Measurements from ENCODE around the gene PDE2A. TPM values are rescaled to one million over a fixed set of nuclear protein-coding genes. Genes with fewer than 3 reads are reported as not detected.

PDE2A gene
- total and polyA plus RNA-seq, 2 donors from 2014 or later = 12.6 to 42.0 TPM

DNA sequence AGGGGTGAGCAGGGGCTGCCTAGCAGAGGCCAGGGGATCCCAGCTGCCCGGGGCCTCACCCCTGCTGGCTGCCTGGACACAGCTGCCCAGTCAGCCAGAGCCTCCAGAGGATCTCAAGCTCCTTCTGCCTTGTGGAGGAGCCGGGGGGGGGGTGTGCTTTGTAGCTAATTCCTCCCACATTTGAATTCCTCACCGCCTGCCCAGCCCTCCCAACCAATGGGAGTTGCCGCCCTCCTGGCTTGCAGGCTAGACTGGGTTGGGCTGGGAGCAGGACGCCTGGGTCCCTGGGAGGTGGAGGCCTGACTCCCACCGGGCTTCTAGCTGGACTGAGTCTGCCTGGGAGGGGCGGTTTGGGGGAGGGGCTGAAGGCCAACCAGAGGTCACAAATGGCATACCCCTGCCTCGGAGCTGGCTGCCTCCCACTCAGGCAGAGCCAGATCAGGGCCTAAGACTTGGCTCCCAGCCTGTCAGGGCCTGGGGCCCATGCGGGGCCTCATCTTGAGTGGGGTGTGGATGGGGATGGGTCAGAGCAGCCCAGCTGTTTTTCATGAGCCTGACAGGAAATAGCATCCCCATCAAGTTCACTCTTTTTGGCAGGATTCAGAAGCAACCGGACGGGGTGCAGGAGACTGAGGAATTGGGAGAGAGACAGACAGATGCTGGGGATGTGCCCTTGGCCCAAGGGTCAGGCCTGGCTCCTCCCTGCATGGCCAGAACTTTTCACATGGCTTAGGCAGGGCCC lies 29.2 kb upstream of the PDE2A start:
- peak overlapping the region in 1 of 3 donors; percentile 26 for H3K4me3 ChIP-seq (ENCODE audit: low read length in 3 of 3)

DNA sequence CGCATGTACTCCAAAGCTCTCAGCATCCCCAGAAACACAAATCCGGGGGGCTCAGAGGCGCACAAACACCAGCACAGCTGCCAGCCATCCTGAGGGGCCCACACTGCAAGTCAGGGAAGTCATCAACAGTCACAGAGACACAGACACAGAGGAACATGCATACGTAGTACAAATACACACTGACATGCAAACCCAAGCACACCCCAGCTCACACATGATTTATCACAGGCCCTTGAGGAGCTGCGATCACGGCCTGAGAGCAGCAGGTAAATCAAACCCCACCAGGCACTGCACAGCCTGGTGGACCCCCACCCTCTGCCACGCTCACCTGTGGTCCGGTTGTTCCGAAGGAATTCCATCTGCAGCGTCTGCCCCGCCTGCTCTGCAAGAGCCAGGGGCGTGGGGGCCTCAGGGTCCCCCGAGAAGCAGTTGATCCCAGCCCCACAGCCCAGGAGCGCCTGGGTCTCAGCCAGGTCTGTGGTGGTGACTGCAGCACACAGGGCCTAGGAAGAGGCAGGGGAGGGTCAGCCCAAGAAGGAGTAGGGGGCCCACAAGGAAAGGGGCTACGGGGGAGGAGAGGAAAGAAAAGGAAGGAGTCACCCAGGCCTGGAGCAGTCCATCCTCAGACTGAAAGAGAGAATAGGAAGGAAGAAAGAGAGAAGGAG lies 28.5 kb upstream of the PDE2A start:
- Histone ChIP-seq H3K9ac (ENCODE audit: low read length in 3 of 3) (peak overlapping the region in 1 of 3 donors; percentile 20), H3K36me3 (ENCODE audit: control insufficient read depth in 2 of 3, insufficient read depth in 3 of 3, low read length in 3 of 3) (peaks cover 3 to 52% (median 34%) of the 10 kb centered on the region in 3 donors), H3K4me3 (ENCODE audit: low read length in 3 of 3) (peak overlapping the region in 1 of 3 donors; percentile 42), H3K27me3 (ENCODE audit: control insufficient read depth, insufficient read depth, low read length) (no peaks in the 10 kb centered on the region), H3K27ac (ENCODE audit: low read depth in 2 of 2, low read length in 2 of 2) (no peak overlapping the region), H3K4me1 (ENCODE audit: control insufficient read depth in 2 of 3, insufficient read depth in 2 of 3, low read depth in 1 of 3, low read length in 3 of 3) (peaks cover 0 to 3% (median 0%) of the 10 kb centered on the region in 3 donors), H3K9me3 (ENCODE audit: control insufficient read depth in 2 of 3, insufficient read depth in 1 of 3, low read length in 3 of 3) (no peaks in the 10 kb centered on the region)
- TF ChIP-seq, protein P1, sequence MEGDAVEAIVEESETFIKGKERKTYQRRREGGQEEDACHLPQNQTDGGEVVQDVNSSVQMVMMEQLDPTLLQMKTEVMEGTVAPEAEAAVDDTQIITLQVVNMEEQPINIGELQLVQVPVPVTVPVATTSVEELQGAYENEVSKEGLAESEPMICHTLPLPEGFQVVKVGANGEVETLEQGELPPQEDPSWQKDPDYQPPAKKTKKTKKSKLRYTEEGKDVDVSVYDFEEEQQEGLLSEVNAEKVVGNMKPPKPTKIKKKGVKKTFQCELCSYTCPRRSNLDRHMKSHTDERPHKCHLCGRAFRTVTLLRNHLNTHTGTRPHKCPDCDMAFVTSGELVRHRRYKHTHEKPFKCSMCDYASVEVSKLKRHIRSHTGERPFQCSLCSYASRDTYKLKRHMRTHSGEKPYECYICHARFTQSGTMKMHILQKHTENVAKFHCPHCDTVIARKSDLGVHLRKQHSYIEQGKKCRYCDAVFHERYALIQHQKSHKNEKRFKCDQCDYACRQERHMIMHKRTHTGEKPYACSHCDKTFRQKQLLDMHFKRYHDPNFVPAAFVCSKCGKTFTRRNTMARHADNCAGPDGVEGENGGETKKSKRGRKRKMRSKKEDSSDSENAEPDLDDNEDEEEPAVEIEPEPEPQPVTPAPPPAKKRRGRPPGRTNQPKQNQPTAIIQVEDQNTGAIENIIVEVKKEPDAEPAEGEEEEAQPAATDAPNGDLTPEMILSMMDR (IDR thresholded peaks at IDR 0.05; ENCODE audit: borderline replicate concordance, extremely low read depth, insufficient read depth) = no peak
- DNase-seq (peak in 2 of 5 donors; percentile 46 to 64), FAIRE-seq (no peak)
- intact Hi-C loops (cut with DNase I) = no loop called here

More for the DNA sequence above, 29.2 kb upstream of the PDE2A start:
- no peak overlapping the region for H3K9ac ChIP-seq (ENCODE audit: low read length in 3 of 3)
- no peaks in the 10 kb centered on the region for H3K27me3 ChIP-seq (ENCODE audit: control insufficient read depth, insufficient read depth, low read length)
- peaks cover 3 to 57% (median 38%) of the 10 kb centered on the region in 3 donors for H3K36me3 ChIP-seq (ENCODE audit: control insufficient read depth in 2 of 3, insufficient read depth in 3 of 3, low read length in 3 of 3)
- no peaks in the 10 kb centered on the region for H3K9me3 ChIP-seq (ENCODE audit: control insufficient read depth in 2 of 3, insufficient read depth in 1 of 3, low read length in 3 of 3)
- FAIRE-seq (no peak), DNase-seq (peak; percentile 90 to 92 (median 91))
- H3K4me1 ChIP-seq (ENCODE audit: control insufficient read depth in 2 of 3, insufficient read depth in 2 of 3, low read depth in 1 of 3, low read length in 3 of 3) = peaks cover 0 to 3% (median 0%) of the 10 kb centered on the region in 3 donors
- TF ChIP-seq, protein P1 (IDR thresholded peaks at IDR 0.05; ENCODE audit: borderline replicate concordance, extremely low read depth, insufficient read depth) = no peak
- H3K27ac ChIP-seq (ENCODE audit: low read depth in 2 of 2, low read length in 2 of 2) = no peak overlapping the region
- intact Hi-C loops (cut with DNase I) = no loop called here

DNA sequence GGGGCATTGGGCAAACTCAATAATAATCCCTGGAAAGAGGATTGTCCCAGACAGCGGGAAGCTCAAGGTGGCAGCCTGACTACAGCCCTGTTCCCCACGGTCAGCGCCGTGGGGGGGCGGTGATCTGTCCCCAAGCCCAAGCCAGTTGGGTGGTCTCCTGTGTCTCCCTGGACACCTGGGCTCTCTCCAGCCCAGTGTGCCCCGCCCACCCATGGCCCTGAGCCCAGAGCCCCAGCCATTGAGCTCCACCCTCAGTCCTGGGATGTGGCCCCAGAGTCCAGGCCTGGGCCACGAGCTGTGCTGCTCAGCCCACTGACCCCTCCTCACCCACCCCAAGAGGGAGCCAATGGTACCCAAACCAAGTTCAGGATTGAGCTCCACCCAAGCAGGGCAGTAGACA lies 27.9 kb upstream of the PDE2A start:
- DNase-seq (peak in 1 of 5 donors; percentile 51), FAIRE-seq (no peak)
- H3K9ac ChIP-seq (ENCODE audit: low read length in 3 of 3) = peak overlapping the region in 1 of 3 donors; percentile 20
- TF ChIP-seq, protein P1 (IDR thresholded peaks at IDR 0.05; ENCODE audit: borderline replicate concordance, extremely low read depth, insufficient read depth) = no peak
- H3K36me3 ChIP-seq (ENCODE audit: control insufficient read depth in 2 of 3, insufficient read depth in 3 of 3, low read length in 3 of 3) = peaks cover 3 to 52% (median 28%) of the 10 kb centered on the region in 3 donors
- no peaks in the 10 kb centered on the region for H3K9me3 ChIP-seq (ENCODE audit: control insufficient read depth in 2 of 3, insufficient read depth in 1 of 3, low read length in 3 of 3)
- no peaks in the 10 kb centered on the region for H3K27me3 ChIP-seq (ENCODE audit: control insufficient read depth, insufficient read depth, low read length)
- peaks cover 0 to 3% (median 0%) of the 10 kb centered on the region in 3 donors for H3K4me1 ChIP-seq (ENCODE audit: control insufficient read depth in 2 of 3, insufficient read depth in 2 of 3, low read depth in 1 of 3, low read length in 3 of 3)
- intact Hi-C loops (cut with DNase I) = no loop called here
- H3K4me3 ChIP-seq (ENCODE audit: low read length in 3 of 3) = peak overlapping the region in 1 of 3 donors; percentile 42
- no peak overlapping the region for H3K27ac ChIP-seq (ENCODE audit: low read depth in 2 of 2, low read length in 2 of 2)
